ENCODE measurements around the gene GATA6. TPM values are rescaled to one million over a fixed set of nuclear protein-coding genes. Genes with fewer than 3 reads are reported as not detected.

Gene GATA6
- total RNA-seq, 1 donor from 2014 or later = 1.9 TPM

DNA sequence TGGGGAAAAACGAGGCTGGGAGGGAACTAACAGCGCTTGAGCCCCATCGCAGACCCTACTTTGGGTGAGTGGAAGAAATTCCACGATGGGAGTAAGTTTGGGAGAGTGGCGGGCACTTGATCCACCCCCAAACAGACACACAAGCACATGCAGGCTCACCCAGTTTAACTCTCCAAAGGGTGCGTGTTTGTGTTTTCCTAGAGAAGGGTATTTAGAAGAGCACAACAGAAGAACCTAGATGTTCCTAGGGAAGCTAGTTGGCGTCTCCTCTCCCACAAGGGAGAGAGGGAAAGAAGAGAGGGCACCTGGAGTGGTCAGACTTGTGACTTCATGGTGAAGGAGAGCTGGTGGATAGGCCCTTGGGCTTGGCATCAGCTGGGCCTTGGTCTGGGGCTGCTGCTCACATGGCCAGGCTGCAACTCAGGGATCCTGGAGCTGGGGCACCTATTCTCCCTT lies 3.2 kb downstream of the GATA6 start:
- H3K36me3 Mint-ChIP-seq (ENCODE audit: unreplicated experiment) = peaks cover 6% of the 10 kb centered on the region
- H3K27ac Mint-ChIP-seq (ENCODE audit: unreplicated experiment) = no peak overlapping the region
- H3K27me3 Mint-ChIP-seq (ENCODE audit: unreplicated experiment) = peaks cover 63% of the 10 kb centered on the region
- no peak overlapping the region for H3K4me3 Mint-ChIP-seq (ENCODE audit: unreplicated experiment)
- H3K9me3 Mint-ChIP-seq (ENCODE audit: unreplicated experiment) = no peaks in the 10 kb centered on the region
- no peak for TF ChIP-seq CTCF (IDR thresholded peaks at IDR 0.05)
- DNase-seq (ENCODE audit: extremely low spot score, unreplicated experiment) = no peak
- peaks cover 30% of the 10 kb centered on the region for H3K4me1 Mint-ChIP-seq (ENCODE audit: unreplicated experiment)

- TF ChIP-seq CTCF (IDR thresholded peaks at IDR 0.05) = no peak
- H3K9me3 Mint-ChIP-seq (ENCODE audit: unreplicated experiment) = no peaks in the 10 kb centered on the region
- H3K27me3 Mint-ChIP-seq (ENCODE audit: unreplicated experiment) = peaks cover 60% of the 10 kb centered on the region
- peaks cover 24% of the 10 kb centered on the region for H3K4me1 Mint-ChIP-seq (ENCODE audit: unreplicated experiment)
- no peak overlapping the region for H3K4me3 Mint-ChIP-seq (ENCODE audit: unreplicated experiment)
- peaks cover 6% of the 10 kb centered on the region for H3K36me3 Mint-ChIP-seq (ENCODE audit: unreplicated experiment)
- no peak for DNase-seq (ENCODE audit: extremely low spot score, unreplicated experiment)
- H3K27ac Mint-ChIP-seq (ENCODE audit: unreplicated experiment) = no peak overlapping the region
These were observed 4.0 kb downstream of the GATA6 start for GRCh38 chr18:22173221-22173927.

DNA sequence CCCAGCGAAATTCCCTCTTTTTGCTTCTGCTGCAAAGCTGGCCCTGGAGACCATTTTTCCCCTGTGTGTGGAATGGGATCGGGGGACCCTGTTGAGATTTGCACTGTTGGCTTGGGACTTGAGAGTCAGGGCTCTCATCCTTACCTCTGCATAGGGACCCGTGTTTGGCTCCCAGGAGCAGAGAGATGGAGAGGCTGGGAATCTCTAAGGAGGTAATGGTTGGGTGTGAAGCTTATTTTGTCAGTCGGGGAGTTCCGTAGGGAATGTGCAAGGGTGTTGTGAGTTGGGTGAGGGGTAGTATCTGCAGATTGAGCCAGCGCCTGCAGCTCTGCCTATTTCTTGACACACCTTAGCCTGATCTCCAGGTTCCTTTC lies 4.5 kb downstream of the GATA6 start:
- no peak for TF ChIP-seq CTCF (IDR thresholded peaks at IDR 0.05)
- no peak overlapping the region for H3K4me3 Mint-ChIP-seq (ENCODE audit: unreplicated experiment)
- peaks cover 6% of the 10 kb centered on the region for H3K36me3 Mint-ChIP-seq (ENCODE audit: unreplicated experiment)
- H3K9me3 Mint-ChIP-seq (ENCODE audit: unreplicated experiment) = no peaks in the 10 kb centered on the region
- no peak for DNase-seq (ENCODE audit: extremely low spot score, unreplicated experiment)
- H3K27me3 Mint-ChIP-seq (ENCODE audit: unreplicated experiment) = peaks cover 56% of the 10 kb centered on the region
- peaks cover 20% of the 10 kb centered on the region for H3K4me1 Mint-ChIP-seq (ENCODE audit: unreplicated experiment)
- no peak overlapping the region for H3K27ac Mint-ChIP-seq (ENCODE audit: unreplicated experiment)

GRCh38 chr18:22174341-22175145 lies 5.2 kb downstream of the GATA6 start:
- Mint-ChIP-seq H3K27me3 (ENCODE audit: unreplicated experiment) (peaks cover 56% of the 10 kb centered on the region), H3K36me3 (ENCODE audit: unreplicated experiment) (peaks cover 6% of the 10 kb centered on the region), H3K4me1 (ENCODE audit: unreplicated experiment) (peaks cover 19% of the 10 kb centered on the region), H3K9me3 (ENCODE audit: unreplicated experiment) (no peaks in the 10 kb centered on the region), H3K27ac (ENCODE audit: unreplicated experiment) (no peak overlapping the region), H3K4me3 (ENCODE audit: unreplicated experiment) (no peak overlapping the region)
- DNase-seq (ENCODE audit: extremely low spot score, unreplicated experiment) = no peak
- no peak for TF ChIP-seq CTCF (IDR thresholded peaks at IDR 0.05)

GRCh38 chr18:22175346-22175745 lies 6.0 kb downstream of the GATA6 start:
- no peaks in the 10 kb centered on the region for H3K9me3 Mint-ChIP-seq (ENCODE audit: unreplicated experiment)
- TF ChIP-seq CTCF (IDR thresholded peaks at IDR 0.05) = no peak
- no peak overlapping the region for H3K4me3 Mint-ChIP-seq (ENCODE audit: unreplicated experiment)
- no peak overlapping the region for H3K27ac Mint-ChIP-seq (ENCODE audit: unreplicated experiment)
- H3K4me1 Mint-ChIP-seq (ENCODE audit: unreplicated experiment) = peaks cover 16% of the 10 kb centered on the region
- no peak for DNase-seq (ENCODE audit: extremely low spot score, unreplicated experiment)
- peaks cover 9% of the 10 kb centered on the region for H3K36me3 Mint-ChIP-seq (ENCODE audit: unreplicated experiment)
- peaks cover 61% of the 10 kb centered on the region for H3K27me3 Mint-ChIP-seq (ENCODE audit: unreplicated experiment)

Measured in osteocyte (in vitro differentiated cells).